ENCODE results near the gene TOX4.

DNA sequence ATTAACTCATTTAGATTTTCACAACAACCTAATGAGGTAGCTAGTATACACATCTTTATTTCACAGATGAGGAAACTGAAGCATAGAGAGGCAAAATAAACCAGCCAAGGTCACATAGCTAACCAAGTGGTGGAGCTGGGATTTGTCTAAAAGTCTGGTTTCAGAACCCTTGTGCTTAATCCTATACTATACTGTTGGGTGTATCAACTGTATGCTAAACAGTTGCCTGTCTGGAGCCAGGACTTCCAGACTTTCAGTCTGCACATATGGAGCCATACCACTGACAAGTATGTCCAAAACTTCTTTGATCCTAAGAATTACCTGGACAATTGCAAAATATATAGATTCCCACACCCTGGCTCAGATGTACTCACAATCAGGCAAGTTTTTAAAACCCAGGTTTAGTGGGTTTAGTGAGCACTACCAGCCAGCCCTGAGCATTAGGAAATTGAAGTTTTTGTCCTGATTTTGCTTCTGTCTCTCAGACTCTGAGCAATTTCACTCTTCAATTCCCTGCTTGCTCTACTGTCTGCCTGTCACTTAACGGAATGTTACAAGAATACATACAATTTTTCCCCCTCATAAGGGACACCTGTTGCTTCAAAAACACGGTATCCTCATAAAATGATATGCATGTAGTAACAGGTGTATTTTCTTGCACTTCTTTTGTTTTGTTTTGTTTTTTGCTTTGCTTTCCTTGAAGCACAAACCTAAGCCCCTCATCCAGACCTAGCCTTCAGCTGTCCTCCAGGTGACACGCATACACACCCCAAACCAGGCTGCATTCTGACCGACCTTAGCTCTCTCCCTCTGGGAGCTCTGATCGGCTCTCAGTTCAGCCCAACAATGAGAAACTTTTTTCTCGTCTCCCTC is 58.8 kb downstream of the TOX4 start:
- TF ChIP-seq, protein P1, sequence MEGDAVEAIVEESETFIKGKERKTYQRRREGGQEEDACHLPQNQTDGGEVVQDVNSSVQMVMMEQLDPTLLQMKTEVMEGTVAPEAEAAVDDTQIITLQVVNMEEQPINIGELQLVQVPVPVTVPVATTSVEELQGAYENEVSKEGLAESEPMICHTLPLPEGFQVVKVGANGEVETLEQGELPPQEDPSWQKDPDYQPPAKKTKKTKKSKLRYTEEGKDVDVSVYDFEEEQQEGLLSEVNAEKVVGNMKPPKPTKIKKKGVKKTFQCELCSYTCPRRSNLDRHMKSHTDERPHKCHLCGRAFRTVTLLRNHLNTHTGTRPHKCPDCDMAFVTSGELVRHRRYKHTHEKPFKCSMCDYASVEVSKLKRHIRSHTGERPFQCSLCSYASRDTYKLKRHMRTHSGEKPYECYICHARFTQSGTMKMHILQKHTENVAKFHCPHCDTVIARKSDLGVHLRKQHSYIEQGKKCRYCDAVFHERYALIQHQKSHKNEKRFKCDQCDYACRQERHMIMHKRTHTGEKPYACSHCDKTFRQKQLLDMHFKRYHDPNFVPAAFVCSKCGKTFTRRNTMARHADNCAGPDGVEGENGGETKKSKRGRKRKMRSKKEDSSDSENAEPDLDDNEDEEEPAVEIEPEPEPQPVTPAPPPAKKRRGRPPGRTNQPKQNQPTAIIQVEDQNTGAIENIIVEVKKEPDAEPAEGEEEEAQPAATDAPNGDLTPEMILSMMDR (IDR thresholded peaks at IDR 0.05) = no peak
- TF ChIP-seq POLR2AphosphoS5 (IDR thresholded peaks at IDR 0.05) (no peak), POLR2A (IDR thresholded peaks at IDR 0.05) (no peak), EP300 (IDR thresholded peaks at IDR 0.05) (no peak)
